Natural killer cell (primary cell): Measurements from ENCODE around the gene L3HYPDH. TPM values are rescaled to one million over a fixed set of nuclear protein-coding genes. Genes with fewer than 3 reads are reported as not detected.
A peak's percentile ranks its signal among the peaks of the same experiment; 100 is the strongest.

Experiments used
- ATAC-seq, 3 donors: fragments of 150-1000 bp in 2 of 3; fragments of 200-7000 bp in 1 of 3; cut with Tn5 transposase; 1 replicate in 1 of 3; 2 replicates in 2 of 3; pipeline ENCODE4 v1.10.0; 2021; ENCODE audit warnings: mild to moderate bottlenecking in 2 of 3, moderate library complexity in 2 of 3
- DNase-seq, 2 donors: peaks; one replicate each; pipeline versions ENCODE4 v3.0.0 to v3.0.0-alpha.2; 2013 to 2021; ENCODE audit warnings: mixed read lengths in 1 of 2
- H3K27ac ChIP-seq: one replicate; pipeline ENCODE4 v1.5.1; 2013; ENCODE audit warnings: mild to moderate bottlenecking, low read length
- H3K27me3 ChIP-seq: one replicate; pipeline ENCODE4 v1.6.1; 2013; ENCODE audit warnings: low read length; ENCODE audit not compliant: control insufficient read depth, insufficient read depth
- H3K36me3 ChIP-seq: one replicate; pipeline ENCODE4 v1.6.1; 2013; ENCODE audit warnings: low read length; ENCODE audit not compliant: control insufficient read depth, insufficient read depth
- H3K4me1 ChIP-seq: one replicate; pipeline ENCODE4 v1.6.1; 2013; ENCODE audit warnings: low read length; ENCODE audit not compliant: control insufficient read depth, insufficient read depth
- H3K4me3 ChIP-seq: one replicate; pipeline ENCODE4 v1.5.1; 2013; ENCODE audit warnings: low read length
- H3K9me3 ChIP-seq: one replicate; pipeline ENCODE4 v1.6.1; 2013; ENCODE audit warnings: low read length; ENCODE audit not compliant: control insufficient read depth, insufficient read depth
- H3K27ac Mint-ChIP-seq, 2 donors: one replicate each; pipeline ENCODE4 v1.8.0; 2022; ENCODE audit warnings: mild to moderate bottlenecking in 2 of 2, mixed read lengths in 2 of 2, moderate library complexity in 1 of 2
- H3K27me3 Mint-ChIP-seq, 2 donors: one replicate each; pipeline ENCODE4 v1.8.0; 2022; ENCODE audit warnings: low read depth in 2 of 2, mixed read lengths in 2 of 2
- H3K36me3 Mint-ChIP-seq: one replicate; pipeline ENCODE4 v1.8.0; 2022; ENCODE audit warnings: mixed read lengths
- H3K4me1 Mint-ChIP-seq, 2 donors: one replicate each; pipeline ENCODE4 v1.8.0; 2022; ENCODE audit warnings: mixed read lengths in 2 of 2
- H3K4me3 Mint-ChIP-seq: one replicate; pipeline ENCODE4 v1.8.0; 2022; ENCODE audit warnings: mild to moderate bottlenecking, moderate library complexity, mixed read lengths
- H3K9me3 Mint-ChIP-seq, 2 donors: one replicate each; pipeline ENCODE4 v1.8.0; 2022; ENCODE audit warnings: mixed read lengths in 2 of 2
- WGBS: methylation state at CpG from one replicate; pipeline ENCODE4 v1.1.7; 2013; ENCODE audit warnings: missing lambda C conversion rate; ENCODE audit not compliant: insufficient coverage; 5-methylcytosine and 5-hydroxymethylcytosine counted together
- intact Hi-C: fragments of 100-400 bp; cut with micrococcal nuclease; formaldehyde crosslinking; loops from one replicate; pipeline ENCODE4 v1.14.2; 2022
- total RNA-seq, 4 donors: library from RNA; stranded (reverse); fragments of 120-200 nt in 1 of 4; gene quantifications; one replicate each; pipeline versions ENCODE4 v1.2.3 to v1.2.4, GENCODE V29; 2013 to 2022
- TF ChIP-seq, protein P1 (sequence below): fragments of 200-600 bp; IDR thresholded peaks from one replicate; pipeline ENCODE4 v1.8.0; 2022; ENCODE audit warnings: antibody characterized with exemption

Gene L3HYPDH
- total RNA-seq, 3 donors from 2014 or later (not counting 1 experiment from before 2014, with no cell fraction given) = 13.3 to 18.8 (median 16.5) TPM

DNA sequence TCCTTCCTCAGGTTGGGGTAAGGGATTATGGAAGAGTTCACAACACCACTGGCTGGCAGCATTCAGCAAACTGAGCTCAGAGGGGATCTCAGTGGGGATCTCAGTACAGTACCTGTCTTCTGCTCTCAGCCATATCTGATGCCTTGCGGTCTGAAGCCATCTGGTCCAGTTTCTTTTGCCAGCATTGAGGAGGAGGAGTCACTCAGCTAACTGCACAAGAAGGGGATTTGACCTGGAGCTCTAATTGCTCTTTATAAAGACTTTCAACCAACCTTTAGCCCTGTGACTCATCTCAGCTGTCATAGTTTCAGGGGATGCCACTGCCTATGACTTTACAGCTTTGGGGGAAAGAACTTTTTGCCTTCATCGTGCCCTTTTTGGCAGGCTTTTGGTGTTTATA lies 45.0 kb upstream of the L3HYPDH start:
- DNase-seq (no peak), ATAC-seq (no peak)
- Histone ChIP-seq H3K4me1 (no peaks in the 10 kb centered on the region), H3K9me3 (no peaks in the 10 kb centered on the region), H3K4me3 (no peak overlapping the region), H3K27me3 (no peaks in the 10 kb centered on the region), H3K36me3 (no peaks in the 10 kb centered on the region), H3K27ac (no peak overlapping the region)
- Mint-ChIP-seq H3K4me1 (no peaks in the 10 kb centered on the region), H3K36me3 (peaks cover 6% of the 10 kb centered on the region), H3K4me3 (no peak overlapping the region), H3K27ac (no peak overlapping the region), H3K27me3 (peaks cover 10 to 38% of the 10 kb centered on the region in 2 donors), H3K9me3 (peaks cover 0 to 2% of the 10 kb centered on the region in 2 donors)
- intact Hi-C loops = no loop called here
- 100% methylated on average over 1 of the region's 2 CpGs for WGBS
- TF ChIP-seq, protein P1, sequence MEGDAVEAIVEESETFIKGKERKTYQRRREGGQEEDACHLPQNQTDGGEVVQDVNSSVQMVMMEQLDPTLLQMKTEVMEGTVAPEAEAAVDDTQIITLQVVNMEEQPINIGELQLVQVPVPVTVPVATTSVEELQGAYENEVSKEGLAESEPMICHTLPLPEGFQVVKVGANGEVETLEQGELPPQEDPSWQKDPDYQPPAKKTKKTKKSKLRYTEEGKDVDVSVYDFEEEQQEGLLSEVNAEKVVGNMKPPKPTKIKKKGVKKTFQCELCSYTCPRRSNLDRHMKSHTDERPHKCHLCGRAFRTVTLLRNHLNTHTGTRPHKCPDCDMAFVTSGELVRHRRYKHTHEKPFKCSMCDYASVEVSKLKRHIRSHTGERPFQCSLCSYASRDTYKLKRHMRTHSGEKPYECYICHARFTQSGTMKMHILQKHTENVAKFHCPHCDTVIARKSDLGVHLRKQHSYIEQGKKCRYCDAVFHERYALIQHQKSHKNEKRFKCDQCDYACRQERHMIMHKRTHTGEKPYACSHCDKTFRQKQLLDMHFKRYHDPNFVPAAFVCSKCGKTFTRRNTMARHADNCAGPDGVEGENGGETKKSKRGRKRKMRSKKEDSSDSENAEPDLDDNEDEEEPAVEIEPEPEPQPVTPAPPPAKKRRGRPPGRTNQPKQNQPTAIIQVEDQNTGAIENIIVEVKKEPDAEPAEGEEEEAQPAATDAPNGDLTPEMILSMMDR = no peak

DNA sequence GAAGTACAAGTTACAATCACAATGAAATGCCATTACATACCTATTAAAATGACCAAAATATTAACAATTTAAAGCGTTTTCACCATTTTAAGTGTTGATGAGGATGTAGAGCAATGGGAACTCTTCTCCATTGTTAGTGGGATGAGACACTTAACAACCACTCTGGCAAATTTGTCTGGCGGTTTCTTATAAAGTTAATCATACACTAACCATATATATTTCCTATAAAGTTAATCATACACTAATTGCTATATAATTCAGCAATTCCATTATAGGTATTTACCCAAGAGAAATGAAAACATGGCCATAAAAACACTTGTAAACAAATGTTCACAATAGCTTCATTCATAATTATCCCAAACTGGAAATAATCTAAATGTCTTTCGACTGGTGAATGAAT lies 36.0 kb upstream of the L3HYPDH start:
- TF ChIP-seq, protein P1 = no peak
- intact Hi-C loops = no loop called here
- WGBS = 80% methylated on average over 1 of the region's 3 CpGs
- no peak overlapping the region for H3K27ac ChIP-seq
- ATAC-seq = no peak
- Mint-ChIP-seq H3K4me1 (no peaks in the 10 kb centered on the region), H3K27ac (no peak overlapping the region), H3K36me3 (no peaks in the 10 kb centered on the region), H3K9me3 (no peaks in the 10 kb centered on the region), H3K4me3 (no peak overlapping the region), H3K27me3 (peaks cover 9 to 12% of the 10 kb centered on the region in 2 donors)
- H3K4me3 ChIP-seq = no peak overlapping the region
- no peaks in the 10 kb centered on the region for H3K9me3 ChIP-seq
- no peaks in the 10 kb centered on the region for H3K36me3 ChIP-seq
- no peak for DNase-seq
- no peaks in the 10 kb centered on the region for H3K27me3 ChIP-seq
- H3K4me1 ChIP-seq = no peaks in the 10 kb centered on the region

- no peak for ATAC-seq
- peaks cover 4 to 6% of the 10 kb centered on the region in 2 donors for H3K4me1 Mint-ChIP-seq
- Histone ChIP-seq H3K4me1 (no peaks in the 10 kb centered on the region), H3K27ac (no peak overlapping the region), H3K4me3 (no peak overlapping the region), H3K36me3 (no peaks in the 10 kb centered on the region), H3K27me3 (no peaks in the 10 kb centered on the region), H3K9me3 (no peaks in the 10 kb centered on the region)
- no peaks in the 10 kb centered on the region for H3K9me3 Mint-ChIP-seq
- TF ChIP-seq, protein P1 = peak; percentile 19
- intact Hi-C loops = no loop called here
- no peaks in the 10 kb centered on the region for H3K36me3 Mint-ChIP-seq
- DNase-seq = peak in 1 of 2 donors; percentile 21
- H3K4me3 Mint-ChIP-seq = no peak overlapping the region
- WGBS = 97% methylated on average over 4 of the region's 4 CpGs
- no peak overlapping the region for H3K27ac Mint-ChIP-seq
- H3K27me3 Mint-ChIP-seq = peaks cover 8 to 12% of the 10 kb centered on the region in 2 donors
Observed at GRCh38 chr14:59511916-59512575, 27.8 kb upstream of the L3HYPDH start.

DNA sequence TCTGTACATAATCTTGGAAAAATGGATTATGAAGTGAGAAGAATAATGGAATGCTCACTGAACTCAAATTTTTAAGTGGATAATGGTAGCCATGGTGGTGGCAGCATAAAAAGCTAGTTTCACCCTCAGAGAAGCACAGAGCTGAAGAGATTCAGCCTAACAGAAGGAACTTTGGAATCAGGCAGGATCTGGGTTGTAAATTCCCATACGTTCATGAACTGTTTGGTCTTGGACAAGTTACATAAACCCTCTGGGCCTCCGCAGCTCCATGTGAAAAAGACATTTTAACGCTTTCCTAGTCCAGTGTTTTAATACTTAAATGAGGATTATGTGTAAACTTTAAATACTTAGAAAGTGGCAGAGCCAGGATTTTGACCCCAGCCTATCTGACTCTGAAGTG lies 26.8 kb upstream of the L3HYPDH start:
- H3K36me3 Mint-ChIP-seq = no peaks in the 10 kb centered on the region
- H3K27me3 Mint-ChIP-seq = peaks cover 5 to 9% of the 10 kb centered on the region in 2 donors

More for the DNA sequence above, 26.8 kb upstream of the L3HYPDH start:
- H3K9me3 Mint-ChIP-seq = no peaks in the 10 kb centered on the region
- H3K9me3 ChIP-seq = no peaks in the 10 kb centered on the region
- no peak overlapping the region for H3K27ac Mint-ChIP-seq
- no peaks in the 10 kb centered on the region for H3K36me3 ChIP-seq
- no peaks in the 10 kb centered on the region for H3K27me3 ChIP-seq
- intact Hi-C loops = no loop called here
- TF ChIP-seq, protein P1 = no peak
- no peak overlapping the region for H3K4me3 Mint-ChIP-seq
- DNase-seq (no peak), ATAC-seq (no peak)
- no peak overlapping the region for H3K4me3 ChIP-seq
- no peaks in the 10 kb centered on the region for H3K4me1 ChIP-seq
- H3K4me1 Mint-ChIP-seq = peaks cover 4 to 6% of the 10 kb centered on the region in 2 donors
- H3K27ac ChIP-seq = no peak overlapping the region
- WGBS = 56% methylated on average over 3 of the region's 3 CpGs
